Activated CD4-positive, alpha-beta T cell treated with anti-CD3 and anti-CD28 coated beads for 48 hours (primary cell): Measurements from ENCODE around the gene TAF13.
"Not testable (repeated sequence)": the region's sequence is repeated elsewhere in the genome, so short reads cannot be mapped to it uniquely, and the experiment has no call there.

Experiments
- DNase-seq: peaks from one replicate; pipeline ENCODE4 v3.0.0-alpha.2; 2020

TAF13 gene

DNA sequence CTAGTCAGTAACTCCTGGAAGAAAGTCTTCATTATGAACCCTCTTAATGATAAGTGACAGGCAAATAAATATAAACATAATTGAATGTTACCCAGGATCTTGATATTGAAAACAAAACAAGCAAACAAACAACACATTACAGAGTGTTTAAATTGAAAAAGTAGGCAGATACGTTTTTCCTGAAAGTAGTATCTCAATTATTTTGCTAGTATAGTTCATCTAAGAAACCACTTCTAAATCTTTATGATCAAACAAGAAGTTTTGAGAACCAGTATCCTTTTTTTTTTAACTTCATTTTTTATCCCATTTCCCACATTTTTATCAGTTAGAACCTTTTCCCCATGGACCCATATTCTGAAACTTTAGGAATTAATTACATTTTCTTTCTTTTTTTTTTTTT is 30.2 kb downstream of the TAF13 start:
- no peak for DNase-seq

GRCh38 chr1:109041621-109042468 is 34.0 kb downstream of the TAF13 start, which contains the start of gene WDR47:
Gene WDR47 (minus strand): TSS chr1:109042102. CDS start chr1:109023512, 18,590 bp downstream.
- DNase-seq: peak; percentile 97

DNA sequence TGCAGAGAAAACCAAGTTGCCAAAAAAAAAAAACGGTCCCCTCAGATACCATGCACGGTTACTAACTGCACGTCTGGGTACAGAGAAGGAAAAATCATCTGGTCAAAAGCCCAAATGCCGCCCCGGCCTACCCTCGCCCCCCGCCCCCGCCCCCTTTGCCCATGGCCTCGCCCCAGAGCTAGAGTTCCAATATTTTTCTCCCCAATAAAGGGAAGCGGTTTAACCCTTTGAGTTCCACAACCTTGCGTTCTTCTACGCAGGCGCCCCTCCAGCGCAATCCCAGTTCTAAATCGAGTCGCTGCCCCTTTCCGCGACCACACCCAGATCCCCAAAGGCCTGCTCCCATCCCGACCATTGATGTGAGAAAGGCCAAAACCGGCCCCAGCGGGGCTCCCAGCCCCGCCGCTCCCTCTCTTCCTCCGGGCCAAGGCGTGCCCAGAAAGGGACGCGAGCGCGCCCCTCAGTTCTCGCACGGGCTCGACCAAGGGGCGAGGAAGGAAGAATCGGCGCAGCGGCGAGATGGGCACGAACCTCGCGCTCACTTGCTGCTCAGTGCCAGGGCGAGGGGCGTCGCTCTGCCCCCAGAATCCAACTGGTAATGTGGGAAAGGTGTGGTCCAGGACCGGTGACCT is 34.7 kb downstream of the TAF13 start:
- DNase-seq: peak; percentile 31

- DNase-seq: no peak
Measured at GRCh38 chr1:109040627-109040988, 35.2 kb downstream of the TAF13 start.

DNA sequence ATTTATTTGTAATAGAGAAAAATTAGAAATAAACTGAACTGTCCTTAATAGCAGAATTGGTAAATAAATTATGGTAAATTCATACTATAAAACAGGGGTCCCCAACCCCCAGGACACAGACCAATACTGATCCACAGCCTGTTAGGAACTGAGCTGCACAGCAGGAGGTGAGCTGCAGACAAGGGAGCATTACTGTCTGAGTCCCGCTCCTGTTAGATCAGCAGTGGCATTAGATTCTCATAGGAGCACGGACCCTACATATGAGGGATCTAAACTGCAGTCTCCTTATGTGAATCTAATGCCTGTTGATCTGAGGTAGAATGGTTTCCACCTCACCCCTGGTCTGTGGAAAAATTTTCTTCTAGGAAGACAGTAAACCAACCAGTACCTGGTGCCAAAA is 41.4 kb downstream of the TAF13 start:
- DNase-seq: no peak

GRCh38 chr1:109029493-109029892 is 46.3 kb downstream of the TAF13 start:
- DNase-seq: not testable (repeated sequence)

DNA sequence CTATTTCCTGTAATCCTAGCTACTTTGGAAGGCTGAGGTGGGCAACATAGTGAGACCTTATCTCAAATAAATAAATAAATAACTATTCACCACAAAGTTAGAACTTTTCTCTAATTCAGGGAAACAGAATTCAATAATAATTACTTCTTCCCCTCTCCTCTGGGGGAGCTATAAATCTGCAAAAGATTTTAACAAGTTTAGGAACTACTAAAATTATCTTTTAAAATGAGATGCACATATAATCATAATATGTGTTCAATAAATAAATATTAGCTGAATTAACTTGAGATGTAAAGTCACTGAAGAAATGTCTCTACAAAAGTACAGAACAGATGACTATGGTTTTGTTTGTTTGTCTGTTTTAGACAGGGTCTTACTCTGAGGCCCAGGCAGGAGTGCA is 48.0 kb downstream of the TAF13 start:
- no peak for DNase-seq

DNA sequence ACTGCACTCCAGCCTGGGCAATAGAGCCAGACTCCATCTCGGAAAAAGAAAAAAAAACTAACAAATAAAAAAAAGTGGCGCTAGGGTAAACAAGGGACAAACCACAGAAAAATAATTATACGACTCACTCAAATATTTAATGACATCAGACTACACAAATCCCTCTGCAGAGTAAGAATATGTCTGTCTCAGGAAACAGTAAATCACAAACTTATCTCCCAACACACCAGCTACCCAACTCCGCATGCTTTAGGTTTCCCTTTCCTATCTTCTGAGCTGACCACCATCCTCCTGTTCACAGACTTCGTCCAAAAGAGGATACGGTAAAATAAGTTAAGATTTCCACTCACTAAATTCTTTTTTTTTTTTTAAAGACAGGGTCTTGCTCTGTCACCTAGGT is 50.1 kb downstream of the TAF13 start:
- DNase-seq: no peak

- no peak for DNase-seq
Measured at GRCh38 chr1:109024646-109025045, 51.2 kb downstream of the TAF13 start.

- DNase-seq: no peak
Measured at GRCh38 chr1:109020693-109021257, 55.0 kb downstream of the TAF13 start.

DNA sequence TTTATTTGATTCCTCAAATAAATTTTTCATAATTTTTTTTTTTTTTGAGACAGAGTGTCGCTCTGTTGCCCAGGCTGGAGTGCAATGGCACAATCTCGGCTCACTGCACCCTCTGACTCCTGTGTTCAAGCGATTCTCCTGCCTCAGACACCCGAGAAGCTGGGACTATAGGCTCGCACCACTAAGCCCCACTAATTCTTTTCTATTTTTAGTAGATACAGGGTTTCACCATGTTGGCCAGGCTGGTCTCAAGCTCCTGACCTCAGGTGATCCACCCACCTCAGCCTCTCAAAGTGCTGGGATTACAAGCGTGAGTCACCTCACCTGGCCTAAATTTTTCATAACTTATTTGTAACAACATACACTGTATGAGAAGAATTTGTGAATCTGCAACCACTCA is 58.1 kb downstream of the TAF13 start:
- DNase-seq: not testable (repeated sequence)

DNA sequence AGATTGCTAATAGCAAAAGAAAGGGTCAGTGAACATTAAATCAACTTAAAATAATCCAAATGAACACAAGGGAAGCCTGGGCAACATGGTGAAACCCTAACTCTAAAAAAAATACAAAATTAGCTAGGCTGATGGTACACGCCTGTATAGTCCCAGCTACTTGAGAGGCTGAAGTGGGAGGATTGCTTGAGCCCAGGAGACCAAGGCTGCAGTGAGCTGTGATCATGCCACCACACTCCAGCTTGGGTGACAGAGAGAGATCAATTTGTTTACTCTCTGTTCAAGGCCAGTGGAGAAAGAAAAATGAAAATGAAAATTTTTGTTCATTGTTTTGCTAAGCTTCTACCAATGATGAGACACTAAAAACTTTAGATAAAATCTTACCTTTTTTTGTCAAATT is 58.7 kb downstream of the TAF13 start:
- DNase-seq: no peak
